Peyer's patch (tissue), 4 donors: Measurements from ENCODE around the gene ZNF710. TPM values are rescaled to one million over a fixed set of nuclear protein-coding genes. Genes with fewer than 3 reads are reported as not detected.
"Not testable (repeated sequence)": the region's sequence is repeated elsewhere in the genome, so short reads cannot be mapped to it uniquely, and the experiment has no call there.

Experiments used
- DNase-seq, 3 donors: peaks; one replicate each; pipeline ENCODE4 v3.0.0-alpha.2; 2017 to 2019
- H3K27ac ChIP-seq, 4 donors: fragments of 200-600 bp; sonication (generic); one replicate each; pipeline ENCODE4 v1.5.1; 2016 to 2019
- H3K27me3 ChIP-seq, 2 donors: fragments of 200-600 bp; sonication (generic); one replicate each; pipeline ENCODE4 v1.5.1; 2019
- H3K36me3 ChIP-seq, 3 donors: fragments of 200-600 bp; sonication (generic); one replicate each; pipeline ENCODE4 v1.5.1; 2016 to 2019
- H3K4me1 ChIP-seq, 4 donors: fragments of 200-600 bp; sonication (generic); one replicate each; pipeline ENCODE4 v1.5.1; 2016 to 2019
- H3K4me3 ChIP-seq, 4 donors: fragments of 200-600 bp; sonication (generic); 1 replicate in 3 of 4; 2 replicates in 1 of 4; pipeline ENCODE4 v1.5.1; 2016 to 2019; ENCODE audit warnings: mild to moderate bottlenecking in 1 of 4
- H3K9me3 ChIP-seq, 4 donors: fragments of 200-600 bp; sonication (generic); one replicate each; pipeline ENCODE4 v1.5.1; 2016 to 2019; ENCODE audit warnings: mild to moderate bottlenecking in 1 of 4
- CTCF ChIP-seq, 6 experiments: fragments of 450-650 bp in 4 of 6; fragments of 200-600 bp in 2 of 6; sonication (generic) in 1 of 6; IDR thresholded peaks; one replicate each; pipeline ENCODE4 v1.5.1; 2017 to 2019; ENCODE audit warnings: antibody characterized with exemption in 6 of 6, mild to moderate bottlenecking in 3 of 6, moderate library complexity in 1 of 6
- POLR2A ChIP-seq, 2 donors: fragments of 450-650 bp; IDR thresholded peaks; one replicate each; pipeline ENCODE4 v1.5.1; 2017; ENCODE audit warnings: antibody characterized with exemption in 2 of 2, mild to moderate bottlenecking in 2 of 2, moderate library complexity in 2 of 2
- total RNA-seq, 4 donors: library from RNA; depleted of rRNA; stranded (reverse); fragments of >200 nt; gene quantifications; one replicate each; pipeline ENCODE4 v1.1.0, GENCODE V29; 2016

The ZNF710 gene
- total RNA-seq, 4 donors from 2014 or later: 19.8 to 31.3 (median 23.2) TPM

DNA sequence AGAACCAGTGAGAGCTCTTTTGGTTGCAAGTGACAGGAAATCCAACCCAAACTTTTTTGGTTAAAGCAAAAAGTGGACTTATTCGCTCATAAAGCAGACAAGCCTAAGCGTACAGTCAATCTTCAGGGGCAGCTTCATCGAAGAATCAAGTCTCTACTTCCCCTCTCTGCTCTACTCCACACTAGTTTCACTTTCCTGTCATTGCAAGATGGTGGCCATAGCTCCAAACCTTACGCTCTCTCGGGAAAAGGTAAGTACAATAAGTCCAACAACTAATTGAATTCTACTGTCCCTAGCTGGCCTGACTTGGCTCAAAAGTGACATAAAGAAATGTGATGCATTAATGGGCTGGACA is 24.9 kb upstream of the ZNF710 start:
- H3K9me3 ChIP-seq: no peaks in the 10 kb centered on the region
- H3K36me3 ChIP-seq: no peaks in the 10 kb centered on the region
- no peak overlapping the region for H3K4me3 ChIP-seq
- no peak for DNase-seq
- peaks cover 0 to 3% (median 0%) of the 10 kb centered on the region in 4 donors for H3K4me1 ChIP-seq
- peak overlapping the region in 1 of 4 donors; percentile 8 for H3K27ac ChIP-seq
- no peaks in the 10 kb centered on the region for H3K27me3 ChIP-seq
- no peak for TF ChIP-seq POLR2A (IDR thresholded peaks at IDR 0.05)

DNA sequence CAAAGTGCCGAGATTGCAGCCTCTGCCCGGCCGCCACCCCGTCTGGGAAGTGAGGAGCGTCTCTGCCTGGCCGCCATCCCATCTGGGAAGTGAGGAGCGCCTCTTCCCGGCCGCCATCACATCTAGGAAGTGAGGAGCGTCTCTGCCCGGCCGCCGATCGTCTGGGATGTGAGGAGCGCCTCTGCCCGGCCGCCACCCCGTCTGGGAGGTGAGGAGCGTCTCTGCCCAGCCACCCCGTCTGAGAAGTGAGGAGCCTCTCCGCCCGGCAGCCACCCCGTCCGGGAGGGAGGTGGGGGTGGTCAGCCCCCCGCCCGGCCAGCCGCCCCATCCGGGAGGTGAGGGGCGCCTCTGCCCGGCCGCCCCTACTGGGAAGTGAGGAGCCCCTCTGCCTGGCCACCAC is 23.3 kb upstream of the ZNF710 start:
- not testable (repeated sequence) for H3K4me1 ChIP-seq, H3K36me3 ChIP-seq, H3K9me3 ChIP-seq, H3K4me3 ChIP-seq, H3K27me3 ChIP-seq, DNase-seq, H3K27ac ChIP-seq

DNA sequence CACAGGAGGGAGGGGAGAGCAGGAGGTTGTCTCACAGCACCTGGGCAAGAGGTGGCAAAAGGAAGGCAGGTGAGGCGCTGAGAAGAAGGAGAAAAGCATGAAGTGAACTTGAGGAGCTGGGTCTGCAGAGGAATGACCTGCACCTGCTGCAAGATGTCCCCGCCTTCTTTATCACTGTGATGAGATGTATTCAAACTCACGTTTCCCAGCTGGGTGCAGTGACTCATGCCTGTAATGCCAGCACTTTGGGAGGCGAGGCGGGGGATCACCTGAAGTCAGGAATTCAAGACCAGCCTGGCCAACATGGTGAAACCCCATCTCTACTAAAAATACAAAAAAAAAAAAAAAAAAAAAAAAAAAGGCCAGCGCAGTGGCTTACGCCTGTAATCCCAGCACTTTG is 22.2 kb upstream of the ZNF710 start:
- DNase-seq: no peak
- H3K4me3 ChIP-seq: no peak overlapping the region
- no peak for TF ChIP-seq CTCF (IDR thresholded peaks at IDR 0.05)
- no peak overlapping the region for H3K27ac ChIP-seq
- no peaks in the 10 kb centered on the region for H3K27me3 ChIP-seq
- no peaks in the 10 kb centered on the region for H3K36me3 ChIP-seq
- peaks cover 0 to 3% (median 0%) of the 10 kb centered on the region in 4 donors for H3K4me1 ChIP-seq
- no peaks in the 10 kb centered on the region for H3K9me3 ChIP-seq

GRCh38 chr15:89980896-89981295 is 20.2 kb upstream of the ZNF710 start:
- no peaks in the 10 kb centered on the region for H3K4me1 ChIP-seq
- TF ChIP-seq POLR2A (IDR thresholded peaks at IDR 0.05) (no peak), CTCF (IDR thresholded peaks at IDR 0.05) (no peak)

GRCh38 chr15:89982315-89983055 is 18.6 kb upstream of the ZNF710 start:
- no peak for DNase-seq
- H3K36me3 ChIP-seq: no peaks in the 10 kb centered on the region

More at GRCh38 chr15:89980896-89981295, 20.2 kb upstream of the ZNF710 start:
- no peaks in the 10 kb centered on the region for H3K36me3 ChIP-seq
- H3K27ac ChIP-seq: no peak overlapping the region
- DNase-seq: no peak
- H3K4me3 ChIP-seq: no peak overlapping the region
- no peaks in the 10 kb centered on the region for H3K27me3 ChIP-seq
- peaks cover 0 to 7% (median 0%) of the 10 kb centered on the region in 4 donors for H3K9me3 ChIP-seq

GRCh38 chr15:89984001-89984400 is 17.1 kb upstream of the ZNF710 start:
- Histone ChIP-seq H3K36me3 (no peaks in the 10 kb centered on the region), H3K4me1 (no peaks in the 10 kb centered on the region), H3K27me3 (no peaks in the 10 kb centered on the region), H3K27ac (no peak overlapping the region), H3K9me3 (peaks cover 0 to 7% (median 0%) of the 10 kb centered on the region in 4 donors), H3K4me3 (no peak overlapping the region)
- TF ChIP-seq CTCF (IDR thresholded peaks at IDR 0.05) (no peak), POLR2A (IDR thresholded peaks at IDR 0.05) (no peak)
- no peak for DNase-seq

More at GRCh38 chr15:89982315-89983055, 18.6 kb upstream of the ZNF710 start:
- H3K9me3 ChIP-seq: peaks cover 0 to 7% (median 0%) of the 10 kb centered on the region in 4 donors
- no peaks in the 10 kb centered on the region for H3K27me3 ChIP-seq
- H3K4me3 ChIP-seq: no peak overlapping the region
- TF ChIP-seq CTCF (IDR thresholded peaks at IDR 0.05): no peak
- TF ChIP-seq POLR2A (IDR thresholded peaks at IDR 0.05): no peak
- H3K27ac ChIP-seq: no peak overlapping the region
- no peaks in the 10 kb centered on the region for H3K4me1 ChIP-seq
